GM20000 (cell line): Measurements from ENCODE around the gene TMUB1.
A peak's percentile ranks its signal among the peaks of the same experiment; 100 is the strongest.

Experiments used
- DNase-seq: peaks from one replicate; pipeline ENCODE4 v3.0.0; 2012; ENCODE audit warnings: low spot score
- CTCF ChIP-seq: IDR thresholded peaks from 2 replicates; pipeline ENCODE4 v1.5.1; 2012; ENCODE audit warnings: mild to moderate bottlenecking, control low read depth; ENCODE audit errors: extremely low read depth, missing control alignments

TMUB1 gene

DNA sequence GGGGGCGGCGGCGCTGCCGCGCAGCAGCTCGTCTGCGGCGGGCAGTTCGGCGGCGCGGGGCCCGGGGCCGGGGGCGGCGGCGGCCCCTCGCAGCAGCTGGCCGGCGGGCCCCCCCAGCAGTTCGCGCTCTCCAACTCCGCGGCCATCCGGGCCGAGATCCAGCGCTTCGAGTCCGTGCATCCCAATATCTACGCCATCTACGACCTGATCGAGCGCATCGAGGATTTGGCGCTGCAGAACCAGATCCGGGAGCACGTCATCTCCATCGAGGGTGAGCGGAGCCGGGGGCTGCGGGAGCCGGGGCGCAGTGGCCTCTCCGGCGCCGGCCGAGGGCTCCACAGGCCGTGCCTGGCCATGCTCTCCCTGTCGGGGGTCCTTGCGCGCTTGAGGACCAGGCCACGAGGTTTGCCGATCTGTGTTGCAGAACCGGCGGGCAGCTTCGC, 3.5 kb upstream of the TMUB1 start:
- TF ChIP-seq CTCF: no peak
- DNase-seq: no peak

- DNase-seq: peak; percentile 97
- no peak for TF ChIP-seq CTCF
Measured at GRCh38 chr7:151085691-151086620, 2.7 kb upstream of the TMUB1 start, which contains the start of gene AGAP3. Gene AGAP3 (plus strand): TSS chr7:151086475. CDS start chr7:151086742, 267 bp downstream.

GRCh38 chr7:151085329-151085690, 2.0 kb upstream of the TMUB1 start:
- DNase-seq: no peak
- TF ChIP-seq CTCF: no peak

GRCh38 chr7:151083824-151084160, 499 bp upstream of the TMUB1 start:
- no peak for DNase-seq
- TF ChIP-seq CTCF: no peak

GRCh38 chr7:151082141-151083070, 887 bp downstream of the TMUB1 start:
- no peak for DNase-seq
- TF ChIP-seq CTCF: no peak

GRCh38 chr7:151081170-151082101, 1.9 kb downstream of the TMUB1 start:
- no peak for DNase-seq
- TF ChIP-seq CTCF: no peak
